HCT116 (cell line): ENCODE measurements around the gene SDE2. TPM values are rescaled to one million over a fixed set of nuclear protein-coding genes. Genes with fewer than 3 reads are reported as not detected.

Source experiments
- ATAC-seq: fragments of 200-7000 bp; cut with Tn5 transposase; 2 replicates; pipeline ENCODE4 v1.9.1; 2020; ENCODE audit warnings: mild to moderate bottlenecking, moderate library complexity
- BruUV-seq: library from RNA; stranded (reverse); fragments of 400-500 nt; replicated peaks from 2 replicates; lab custom pipeline; 2021; lab: Mats Ljungman, UMichigan
- CTCF ChIA-PET: fragments of 300-600 bp; sonication (Branson Sonifier 250); formaldehyde crosslinking; loops from one replicate; lab custom pipeline; 2021; ENCODE audit warnings: antibody characterized with exemption; lab: Charles Lee
- POLR2A ChIA-PET: fragments of 300-600, 350-600 bp; sonication (Branson Sonifier 250); formaldehyde crosslinking; loops from one replicate; lab custom pipeline; 2021; ENCODE audit warnings: antibody characterized with exemption; lab: Charles Lee
- RAD21 ChIA-PET, 2 experiments: fragments of 300-600 bp; sonication (Branson Sonifier 250); formaldehyde crosslinking; loops; one replicate each; lab custom pipeline; 2023; ENCODE audit warnings: low total read pairs in 2 of 2; ENCODE audit not compliant: uncharacterized antibody in 2 of 2, unreplicated experiment in 2 of 2, low non-redundant PET in 1 of 2; lab: Charles Lee
- DNase-seq: peaks from one replicate; pipeline ENCODE4 v3.0.0-alpha.2; 2010; ENCODE audit warnings: low read depth, low spot score
- H2AFZ ChIP-seq: fragments of 200-600 bp; shearing (Covaris generic), sonication (generic); 2 replicates; pipeline ENCODE4 v1.6.1; 2017; ENCODE audit warnings: low read depth, mixed run types, mixed read lengths, antibody characterized with exemption, low read length; ENCODE audit not compliant: poor library complexity, severe bottlenecking
- H3K27ac ChIP-seq: 2 replicates; pipeline ENCODE4 v1.5.1; 2012; ENCODE audit warnings: low read depth, low read length
- H3K27me3 ChIP-seq: fragments of 200-600 bp; sonication (generic); 2 replicates; pipeline ENCODE4 v1.6.1; 2016; ENCODE audit warnings: mixed run types, low read length, mixed read lengths; ENCODE audit not compliant: insufficient read depth
- H3K36me3 ChIP-seq, 2 experiments: fragments of 200-500 bp in 1 of 2; fragments of 200-600 bp in 1 of 2; sonication (Bioruptor generic) in 1 of 2; sonication (generic) in 1 of 2; 2 replicates each; pipeline versions ENCODE4 v1.5.1 to v1.6.1; 2014 to 2016; ENCODE audit warnings: low read length in 2 of 2, inconsistent platforms in 1 of 2, mixed read lengths in 1 of 2, mixed run types in 1 of 2; ENCODE audit not compliant: insufficient read depth in 2 of 2, control insufficient read depth in 1 of 2
- H3K4me1 ChIP-seq, 2 experiments: fragments of 200-600 bp in 1 of 2; sonication (generic) in 1 of 2; 2 replicates each; pipeline versions ENCODE4 v1.5.1 to v1.6.1; 2012 to 2017; ENCODE audit warnings: low read length in 2 of 2, inconsistent platforms in 1 of 2, mild to moderate bottlenecking in 1 of 2, mixed read lengths in 1 of 2, mixed run types in 1 of 2, moderate library complexity in 1 of 2; ENCODE audit not compliant: insufficient read depth in 2 of 2, control insufficient read depth in 1 of 2
- H3K4me2 ChIP-seq: fragments of 200-600 bp; sonication (generic); 2 replicates; pipeline ENCODE4 v1.6.1; 2017; ENCODE audit warnings: mixed run types, low read length, mixed read lengths
- H3K4me3 ChIP-seq, 2 experiments: fragments of 200-600 bp in 1 of 2; sonication (generic) in 1 of 2; replicated peaks in 1 of 2; 2 replicates each; pipeline ENCODE4 v1.5.1; 2011 to 2016; ENCODE audit warnings: low read length in 2 of 2, control low read depth in 1 of 2, low read depth in 1 of 2, mild to moderate bottlenecking in 1 of 2, mixed read lengths in 1 of 2, mixed run types in 1 of 2
- H3K79me2 ChIP-seq: fragments of 200-600 bp; sonication (generic); 2 replicates; pipeline ENCODE4 v1.6.1; 2017; ENCODE audit warnings: mild to moderate bottlenecking, mixed run types, low read length, moderate library complexity, mixed read lengths; ENCODE audit not compliant: insufficient read depth
- H3K9ac ChIP-seq: fragments of 200-600 bp; sonication (generic); 2 replicates; pipeline ENCODE4 v1.6.1; 2016; ENCODE audit warnings: low read length, mixed read lengths
- H3K9me2 ChIP-seq: fragments of 200-600 bp; sonication (generic), shearing (Covaris generic); 2 replicates; pipeline ENCODE4 v1.6.1; 2017; ENCODE audit warnings: mixed run types, mild to moderate bottlenecking, moderate library complexity; ENCODE audit not compliant: insufficient read depth
- H3K9me3 ChIP-seq, 2 experiments: fragments of 200-500 bp in 1 of 2; fragments of 200-600 bp in 1 of 2; sonication (Bioruptor generic) in 1 of 2; sonication (generic) in 1 of 2; 2 replicates each; pipeline ENCODE4 v1.6.1; 2014 to 2017; ENCODE audit warnings: low read length in 2 of 2, mixed read lengths in 2 of 2, inconsistent platforms in 1 of 2, low read depth in 1 of 2, mild to moderate bottlenecking in 1 of 2, mixed run types in 1 of 2, moderate library complexity in 1 of 2; ENCODE audit not compliant: control insufficient read depth in 1 of 2, insufficient read depth in 1 of 2
- H4K20me1 ChIP-seq: fragments of 200-600 bp; sonication (generic), shearing (Covaris generic); 2 replicates; pipeline ENCODE4 v1.6.1; 2017; ENCODE audit warnings: mixed run types, mild to moderate bottlenecking, moderate library complexity; ENCODE audit not compliant: insufficient read depth
- EZH2phosphoT487 ChIP-seq: fragments of 200-600 bp; IDR thresholded peaks from 2 replicates; pipeline ENCODE4 v1.6.1; 2018; ENCODE audit warnings: antibody characterized with exemption, borderline replicate concordance
- POLR2AphosphoS5 ChIP-seq: IDR thresholded peaks from 2 replicates; pipeline ENCODE4 v1.6.1; 2011; ENCODE audit warnings: mild to moderate bottlenecking, low read depth, low read length, moderate library complexity
- RAD21 ChIP-seq: IDR thresholded peaks from 2 replicates; pipeline ENCODE4 v1.6.1; 2012; ENCODE audit warnings: low read depth, mild to moderate bottlenecking
- YY1 ChIP-seq: IDR thresholded peaks from 2 replicates; pipeline ENCODE4 v1.6.1; 2011; ENCODE audit warnings: low read length, low read depth, moderate library complexity, mild to moderate bottlenecking; ENCODE audit not compliant: insufficient replicate concordance; ENCODE audit errors: extremely low read depth
- intact Hi-C: fragments of 100-400 bp; cut with micrococcal nuclease; formaldehyde crosslinking; loops from 2 replicates; pipeline ENCODE4 v1.10.0; 2022
- total RNA-seq: library from RNA; stranded (reverse); gene quantifications from one replicate; pipeline ENCODE4 v1.2.1, GENCODE V29; 2021; ENCODE audit not compliant: unreplicated experiment
- TF ChIP-seq, protein P1 (sequence below): IDR thresholded peaks from 2 replicates; pipeline ENCODE4 v1.6.1; 2012; ENCODE audit warnings: low read depth
- TF ChIP-seq, protein P2 (sequence below): IDR thresholded peaks from 2 replicates; pipeline ENCODE4 v1.6.1; 2012

Gene SDE2
- total RNA-seq, 1 experiment from 2014 or later = 22.5 TPM

DNA sequence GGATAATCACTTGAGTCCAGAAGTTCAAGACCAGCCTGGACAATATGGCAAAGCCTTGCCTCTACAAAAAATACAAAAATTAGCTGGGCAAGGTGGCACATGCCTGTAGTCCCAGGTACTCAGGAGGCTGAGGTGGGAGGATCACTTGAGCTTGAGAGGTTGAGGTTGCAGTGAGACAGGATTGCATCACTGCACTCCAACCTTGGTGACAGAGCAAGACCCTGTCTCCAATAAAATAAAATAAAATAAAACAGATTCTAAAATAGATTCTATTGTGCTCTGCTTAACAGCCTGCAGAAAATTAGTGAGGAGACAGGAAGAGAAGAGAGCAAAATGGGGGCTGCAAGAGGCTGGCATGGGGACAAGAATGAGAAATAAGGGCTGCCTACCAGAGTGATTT lies 7.5 kb upstream of the SDE2 start (continued):
- TF ChIP-seq, protein P1, sequence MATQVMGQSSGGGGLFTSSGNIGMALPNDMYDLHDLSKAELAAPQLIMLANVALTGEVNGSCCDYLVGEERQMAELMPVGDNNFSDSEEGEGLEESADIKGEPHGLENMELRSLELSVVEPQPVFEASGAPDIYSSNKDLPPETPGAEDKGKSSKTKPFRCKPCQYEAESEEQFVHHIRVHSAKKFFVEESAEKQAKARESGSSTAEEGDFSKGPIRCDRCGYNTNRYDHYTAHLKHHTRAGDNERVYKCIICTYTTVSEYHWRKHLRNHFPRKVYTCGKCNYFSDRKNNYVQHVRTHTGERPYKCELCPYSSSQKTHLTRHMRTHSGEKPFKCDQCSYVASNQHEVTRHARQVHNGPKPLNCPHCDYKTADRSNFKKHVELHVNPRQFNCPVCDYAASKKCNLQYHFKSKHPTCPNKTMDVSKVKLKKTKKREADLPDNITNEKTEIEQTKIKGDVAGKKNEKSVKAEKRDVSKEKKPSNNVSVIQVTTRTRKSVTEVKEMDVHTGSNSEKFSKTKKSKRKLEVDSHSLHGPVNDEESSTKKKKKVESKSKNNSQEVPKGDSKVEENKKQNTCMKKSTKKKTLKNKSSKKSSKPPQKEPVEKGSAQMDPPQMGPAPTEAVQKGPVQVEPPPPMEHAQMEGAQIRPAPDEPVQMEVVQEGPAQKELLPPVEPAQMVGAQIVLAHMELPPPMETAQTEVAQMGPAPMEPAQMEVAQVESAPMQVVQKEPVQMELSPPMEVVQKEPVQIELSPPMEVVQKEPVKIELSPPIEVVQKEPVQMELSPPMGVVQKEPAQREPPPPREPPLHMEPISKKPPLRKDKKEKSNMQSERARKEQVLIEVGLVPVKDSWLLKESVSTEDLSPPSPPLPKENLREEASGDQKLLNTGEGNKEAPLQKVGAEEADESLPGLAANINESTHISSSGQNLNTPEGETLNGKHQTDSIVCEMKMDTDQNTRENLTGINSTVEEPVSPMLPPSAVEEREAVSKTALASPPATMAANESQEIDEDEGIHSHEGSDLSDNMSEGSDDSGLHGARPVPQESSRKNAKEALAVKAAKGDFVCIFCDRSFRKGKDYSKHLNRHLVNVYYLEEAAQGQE = no peak
- no peak for TF ChIP-seq POLR2AphosphoS5
- no peak for TF ChIP-seq EZH2phosphoT487
- no peak for TF ChIP-seq RAD21
- TF ChIP-seq, protein P2, sequence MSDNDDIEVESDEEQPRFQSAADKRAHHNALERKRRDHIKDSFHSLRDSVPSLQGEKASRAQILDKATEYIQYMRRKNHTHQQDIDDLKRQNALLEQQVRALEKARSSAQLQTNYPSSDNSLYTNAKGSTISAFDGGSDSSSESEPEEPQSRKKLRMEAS = no peak

DNA sequence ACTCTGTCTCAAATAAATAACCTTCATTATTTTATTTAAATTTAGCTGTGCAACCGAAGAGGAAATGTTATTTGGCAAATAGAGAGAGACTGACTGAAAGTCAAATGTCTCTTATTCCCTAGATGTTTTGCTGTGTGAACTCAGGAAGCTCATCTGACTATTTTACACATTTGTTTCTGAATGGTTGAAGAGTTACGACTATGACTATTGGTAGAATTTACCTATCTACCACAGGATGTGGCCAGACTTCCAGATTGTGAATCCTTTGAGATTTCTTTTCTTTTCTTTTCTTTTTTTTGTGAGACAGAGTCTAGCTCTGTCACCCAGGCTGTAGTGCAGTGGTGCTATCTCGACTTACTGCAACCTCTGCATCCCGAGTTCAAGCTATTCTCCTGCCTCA lies 5.3 kb upstream of the SDE2 start:
- BruUV-seq = no TSS peak
- CTCF ChIA-PET = no interaction called here
- H3K36me3 ChIP-seq = no peaks in the 10 kb centered on the region
- H3K4me1 ChIP-seq = peaks cover 17 to 28% of the 10 kb centered on the region in 2 experiments
- H3K4me3 ChIP-seq = no peak overlapping the region
- no peaks in the 10 kb centered on the region for H3K79me2 ChIP-seq
- H3K9ac ChIP-seq = no peak overlapping the region
- no peak overlapping the region for H3K4me2 ChIP-seq
- POLR2A ChIA-PET = interaction anchor here (1.2 kb wide), 1 partner anchor 58 kb away, joined by 3 read pairs; the partner anchor contains the start of gene H3-3A
- H3K27me3 ChIP-seq = no peaks in the 10 kb centered on the region
- DNase-seq (no peak), ATAC-seq (no peak)
- intact Hi-C loops = no loop called here
- H3K27ac ChIP-seq = no peak overlapping the region
- RAD21 ChIA-PET = no interaction called here
- no peaks in the 10 kb centered on the region for H4K20me1 ChIP-seq
- H2AFZ ChIP-seq = no peak overlapping the region
- H3K9me2 ChIP-seq = no peaks in the 10 kb centered on the region
- no peak for TF ChIP-seq YY1
- TF ChIP-seq, protein P2 = no peak
- H3K9me3 ChIP-seq = no peaks in the 10 kb centered on the region
